GM19395 (cell line): Measurements from ENCODE around the gene TEX9.

ENCODE experiments used
- ATAC-seq: cut with Tn5 transposase; IDR thresholded peaks from one replicate; pipeline ENCODE4 v1.9.1; 2021; ENCODE audit warnings: mild to moderate bottlenecking, moderate library complexity; ENCODE audit not compliant: unreplicated experiment

Gene TEX9

DNA sequence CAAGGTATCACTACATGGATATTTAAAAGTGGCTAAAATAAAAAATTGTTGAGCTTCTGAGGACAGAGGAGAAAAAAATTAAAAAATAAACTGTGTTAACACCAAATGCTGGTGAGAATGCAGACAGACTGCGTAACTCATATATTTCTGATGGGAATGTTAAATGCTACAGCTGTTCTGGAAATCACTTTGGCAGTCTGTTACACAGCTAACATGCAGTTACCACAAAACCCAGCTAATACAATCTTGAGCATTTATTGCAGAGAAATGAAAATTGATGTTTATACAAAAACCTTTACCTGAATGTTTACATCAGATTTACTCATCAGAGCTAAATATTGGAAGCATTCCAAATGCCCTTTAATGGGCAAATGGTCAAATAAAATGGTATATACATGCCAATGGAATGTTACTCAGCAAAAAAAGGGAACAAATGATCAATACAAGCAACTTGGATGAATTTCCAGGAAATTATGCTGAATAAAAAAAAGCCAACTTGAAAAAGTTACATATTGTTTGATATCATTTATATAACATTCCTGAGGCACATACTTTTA is 75.1 kb downstream of the TEX9 start:
- ATAC-seq = no peak

GRCh38 chr15:56442354-56442753 is 77.1 kb downstream of the TEX9 start:
- no peak for ATAC-seq

DNA sequence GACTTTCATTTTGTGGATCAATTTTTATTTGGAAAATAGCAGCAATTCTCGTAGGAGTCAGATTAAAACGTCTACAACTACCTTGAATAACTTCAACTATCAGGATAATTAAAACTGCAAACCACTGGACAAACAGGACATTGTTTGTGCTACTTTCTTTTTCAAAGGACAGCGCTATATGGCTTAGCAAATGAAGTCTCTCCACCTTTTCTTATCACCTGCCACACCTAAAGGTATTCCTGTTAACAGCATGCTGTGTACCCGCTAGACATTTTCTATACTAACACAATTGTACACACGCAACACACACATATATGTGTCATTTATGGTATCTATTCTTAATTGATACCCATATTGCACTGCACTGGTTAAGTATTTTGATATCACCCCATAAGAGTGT is 80.5 kb downstream of the TEX9 start:
- no peak for ATAC-seq

DNA sequence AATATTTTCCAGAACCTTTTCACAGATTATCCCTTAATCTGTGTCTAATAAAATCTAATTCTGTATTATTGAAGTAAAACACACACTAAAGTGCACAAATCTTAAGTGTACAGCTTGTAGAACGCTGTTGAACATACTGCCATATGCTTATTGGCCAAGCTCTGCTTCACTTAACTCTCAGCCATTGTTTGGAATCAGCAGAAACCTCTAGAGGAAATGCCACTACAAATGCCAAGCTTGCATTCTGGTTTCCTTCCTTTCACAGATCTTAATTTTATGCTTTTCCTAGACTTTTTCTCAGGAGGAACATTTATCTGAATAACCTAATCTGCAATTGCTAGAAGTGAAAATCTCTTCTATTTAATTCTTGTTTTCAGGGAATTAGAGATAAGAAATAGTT is 89.6 kb downstream of the TEX9 start:
- ATAC-seq = no peak

DNA sequence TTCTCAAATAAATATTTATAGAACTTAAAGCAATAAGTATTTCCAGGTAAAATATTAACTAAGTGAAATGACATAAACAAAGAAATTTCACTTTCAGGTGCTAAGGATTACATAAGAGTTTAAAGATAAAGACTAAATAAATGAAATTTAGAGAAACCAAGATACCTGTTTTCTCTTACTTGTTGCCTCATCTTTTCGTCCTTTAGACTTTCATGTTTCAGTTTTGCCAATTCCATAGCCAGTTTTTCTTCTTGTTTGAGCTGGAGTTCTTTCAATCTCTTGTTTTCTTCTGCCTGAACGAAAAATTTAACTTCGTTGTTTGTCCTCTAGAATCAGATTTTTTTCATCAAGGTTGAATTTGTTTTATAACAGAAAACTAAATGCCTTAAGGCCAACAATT is 91.0 kb downstream of the TEX9 start:
- no peak for ATAC-seq

GRCh38 chr15:56459096-56459495 is 93.9 kb downstream of the TEX9 start:
- no peak for ATAC-seq

DNA sequence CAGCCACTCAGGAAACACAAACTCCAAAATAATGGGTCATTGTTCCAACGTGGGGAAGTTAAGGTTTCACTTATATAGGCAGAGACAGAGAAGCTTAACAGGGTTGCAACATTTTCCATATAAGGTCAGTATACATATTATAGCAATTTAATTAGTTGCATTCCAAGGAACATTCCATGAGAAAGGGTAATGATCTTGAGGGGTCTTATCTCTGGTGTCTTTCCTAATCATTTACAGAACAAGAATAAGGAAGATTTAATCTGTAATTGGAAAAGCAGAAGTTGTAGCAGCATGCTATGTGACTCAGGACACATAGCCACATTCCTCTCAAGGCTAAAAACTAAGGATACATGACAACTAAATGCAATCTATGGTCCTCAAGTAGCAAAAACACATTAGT is 94.8 kb downstream of the TEX9 start:
- no peak for ATAC-seq

- ATAC-seq = no peak
These were observed 95.7 kb downstream of the TEX9 start for GRCh38 chr15:56460947-56461346.

GRCh38 chr15:56464893-56465520 is 99.8 kb downstream of the TEX9 start, which contains the start of gene MNS1:
Gene MNS1, minus strand, starts transcription at chr15:56465137. Its CDS starts 165 bp downstream, at chr15:56464972.
- ATAC-seq = peak; percentile 98

GRCh38 chr15:56467616-56468015 is 102.4 kb downstream of the TEX9 start:
- ATAC-seq = no peak

DNA sequence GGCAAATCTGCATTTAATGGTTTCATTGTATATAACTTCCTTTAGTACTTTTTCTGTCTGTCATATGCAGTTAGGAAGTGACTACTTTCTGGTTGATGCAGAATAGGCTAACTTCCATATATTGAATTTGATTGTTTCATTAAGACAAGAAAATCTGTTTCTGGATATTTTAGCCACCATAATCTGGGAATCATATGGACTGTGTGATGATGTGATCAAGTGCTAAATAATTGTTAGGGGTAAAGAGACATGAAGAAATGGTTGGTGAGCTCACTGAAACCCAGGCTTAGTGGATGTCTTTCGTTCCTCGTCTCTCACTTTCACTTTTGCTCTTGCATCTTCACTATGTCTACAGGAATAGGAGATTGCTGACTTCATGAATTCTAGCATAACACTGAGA is 103.2 kb downstream of the TEX9 start:
- peak; percentile 60 for ATAC-seq

GRCh38 chr15:56469483-56469882 is 104.3 kb downstream of the TEX9 start:
- no peak for ATAC-seq

- no peak for ATAC-seq
These were observed 106.3 kb downstream of the TEX9 start for GRCh38 chr15:56471440-56472069.

GRCh38 chr15:56472278-56472677 is 107.1 kb downstream of the TEX9 start:
- ATAC-seq = no peak

DNA sequence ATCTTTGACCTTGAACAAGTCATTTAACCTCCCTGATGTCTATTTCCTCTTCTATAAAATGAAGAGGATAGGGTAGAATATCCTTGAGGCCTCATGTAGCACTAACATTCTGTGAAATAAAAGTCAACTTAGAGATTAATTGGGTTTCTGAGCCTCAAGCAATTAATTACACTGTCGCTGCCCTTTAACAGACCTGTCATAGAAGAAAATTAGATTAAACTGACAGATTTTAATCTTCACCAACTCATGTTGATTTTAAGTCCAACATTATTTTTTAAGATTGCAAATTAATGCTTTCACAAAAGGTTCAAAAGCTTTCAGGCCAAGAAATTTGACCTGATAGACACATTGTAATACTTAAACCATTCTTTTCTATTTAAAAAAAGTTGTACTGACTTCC is 107.8 kb downstream of the TEX9 start:
- ATAC-seq = no peak

GRCh38 chr15:56475351-56475750 is 110.1 kb downstream of the TEX9 start:
- ATAC-seq = no peak
